PC-9 (cell line): ENCODE results near the gene ABCA4. TPM values are rescaled to one million over a fixed set of nuclear protein-coding genes. Genes with fewer than 3 reads are reported as not detected.
A peak's percentile ranks its signal among the peaks of the same experiment; 100 is the strongest.

Source experiments
- BruUV-seq: library from RNA; stranded (reverse); fragments of 400-500 nt; replicated peaks from 2 replicates; lab custom pipeline; 2021; lab: Mats Ljungman, UMichigan
- CTCF ChIA-PET: fragments of 300-600 bp; sonication (Branson Sonifier 250); formaldehyde crosslinking; loops from one replicate; lab custom pipeline; 2022; ENCODE audit warnings: antibody characterized with exemption; lab: Charles Lee
- POLR2A ChIA-PET: fragments of 300-600 bp; sonication (Branson Sonifier 250); formaldehyde crosslinking; loops from one replicate; lab custom pipeline; 2022; ENCODE audit warnings: antibody characterized with exemption; ENCODE audit not compliant: unreplicated experiment; lab: Charles Lee
- DNase-seq, 2 experiments: peaks; one replicate each; pipeline versions ENCODE4 v3.0.0 to v3.0.0-alpha.2; 2015 to 2022; ENCODE audit warnings: mixed read lengths in 1 of 2
- H2AFZ ChIP-seq: fragments of 200-600 bp; sonication (generic); 2 replicates; pipeline ENCODE4 v1.8.1; 2017; ENCODE audit warnings: antibody characterized with exemption
- H3F3A ChIP-seq: fragments of 200-600 bp; sonication (generic); 2 replicates; pipeline ENCODE4 v1.8.1; 2017; ENCODE audit warnings: antibody characterized with exemption, mild to moderate bottlenecking, low read depth; ENCODE audit not compliant: insufficient read depth
- H3K27ac ChIP-seq: fragments of 200-600 bp; sonication (generic); 2 replicates; pipeline ENCODE4 v1.6.1; 2016; ENCODE audit warnings: mixed run types
- H3K27me3 ChIP-seq: fragments of 200-600 bp; sonication (generic); 2 replicates; pipeline ENCODE4 v1.6.1; 2016; ENCODE audit warnings: low read depth, mixed run types; ENCODE audit not compliant: insufficient read depth
- H3K36me3 ChIP-seq: fragments of 200-600 bp; sonication (generic); 2 replicates; pipeline ENCODE4 v1.6.1; 2016; ENCODE audit warnings: low read depth, mixed run types
- H3K4me1 ChIP-seq: fragments of 200-600 bp; sonication (generic); replicated peaks from 2 replicates; pipeline ENCODE4 v1.6.1; 2016; ENCODE audit warnings: mixed run types; ENCODE audit not compliant: insufficient read depth
- H3K4me2 ChIP-seq: fragments of 200-600 bp; sonication (generic); 2 replicates; pipeline ENCODE4 v1.6.1; 2017; ENCODE audit warnings: mixed run types
- H3K4me3 ChIP-seq: fragments of 200-600 bp; sonication (generic); 2 replicates; pipeline ENCODE4 v1.6.1; 2016; ENCODE audit warnings: mixed run types
- H3K79me2 ChIP-seq: fragments of 200-600 bp; sonication (generic); 2 replicates; pipeline ENCODE4 v1.6.1; 2017; ENCODE audit warnings: low read depth, mixed run types
- H3K9me2 ChIP-seq: fragments of 200-600 bp; sonication (generic); 2 replicates; pipeline ENCODE4 v1.8.1; 2017; ENCODE audit warnings: mild to moderate bottlenecking; ENCODE audit not compliant: insufficient read depth
- H3K9me3 ChIP-seq: fragments of 200-600 bp; sonication (generic); 2 replicates; pipeline ENCODE4 v1.8.1; 2016; ENCODE audit warnings: low read depth; ENCODE audit not compliant: insufficient read depth
- H4K20me1 ChIP-seq: fragments of 200-600 bp; sonication (generic); 2 replicates; pipeline ENCODE4 v1.8.1; 2017; ENCODE audit not compliant: insufficient read depth
- CTCF ChIP-seq: fragments of 200-600 bp; sonication (generic); conservative IDR thresholded peaks from 2 replicates; pipeline ENCODE4 v1.6.1; 2017; ENCODE audit warnings: mixed run types, antibody characterized with exemption, mild to moderate bottlenecking, moderate library complexity
- EZH2 ChIP-seq: fragments of 200-600 bp; sonication (generic); IDR thresholded peaks from 2 replicates; pipeline ENCODE4 v1.8.0; 2017; ENCODE audit warnings: antibody characterized with exemption, low read depth
- intact Hi-C: fragments of 100-400 bp; cut with micrococcal nuclease; formaldehyde crosslinking; loops from one replicate; pipeline ENCODE4 v1.10.0; 2022; ENCODE audit not compliant: unreplicated experiment
- total RNA-seq: library from RNA; stranded (reverse); gene quantifications from 2 replicates; pipeline ENCODE4 v1.2.3, GENCODE V29; 2021

ABCA4 gene
- total RNA-seq, 1 experiment from 2014 or later, result 20.8 TPM

DNA sequence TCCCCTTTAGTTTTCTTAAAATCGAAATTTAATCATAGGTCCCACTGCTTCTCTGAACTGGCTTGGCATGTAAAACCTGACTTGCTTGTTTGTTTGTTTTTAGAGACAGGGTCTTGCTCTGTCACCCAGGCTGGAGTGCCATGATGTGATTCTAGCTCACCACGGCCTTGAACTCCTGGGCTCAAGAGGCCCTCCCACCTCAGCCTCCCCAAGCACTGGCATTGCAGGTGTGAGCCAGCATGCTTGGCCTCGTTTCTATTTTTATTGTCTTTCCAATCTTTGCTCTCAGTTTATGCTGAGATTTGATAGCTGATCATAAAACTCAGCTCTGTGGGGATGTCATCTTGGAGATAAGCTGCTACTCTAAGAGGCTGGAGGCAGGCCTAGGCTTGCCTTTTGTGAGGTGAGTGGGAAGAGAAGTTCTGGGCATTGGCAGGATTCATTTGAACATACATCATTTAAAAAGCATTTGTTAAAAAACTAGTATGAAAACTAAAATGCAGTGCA, 160.3 kb downstream of the ABCA4 start:
- peaks cover 48% of the 10 kb centered on the region for H3F3A ChIP-seq
- TF ChIP-seq CTCF (no peak), EZH2 (no peak)
- DNase-seq, result peak; percentile 42 to 84
- no peaks in the 10 kb centered on the region for H3K79me2 ChIP-seq
- POLR2A ChIA-PET, result interaction anchor here (0.6 kb wide), 2 partner anchors 28 to 453 kb away, joined by 3 to 5 read pairs; no protein-coding TSS in a partner anchor
- H3K27ac ChIP-seq, result peak overlapping the region; percentile 54
- H4K20me1 ChIP-seq, result no peaks in the 10 kb centered on the region
- CTCF ChIA-PET, result interaction anchor here (0.5 kb wide), 1 partner anchor 52 kb away, joined by 3 read pairs; the partner anchor contains the start of gene GCLM
- H3K36me3 ChIP-seq, result no peaks in the 10 kb centered on the region
- peaks cover 18% of the 10 kb centered on the region for H3K9me3 ChIP-seq
- H2AFZ ChIP-seq, result peak overlapping the region; percentile 18; the same call in 1 of the 2 replicates
- peak overlapping the region; percentile 42 for H3K4me2 ChIP-seq
- 0 out of 2 replicates have a peak overlapping the region, but pooled peaks have one; percentile 2 for H3K4me3 ChIP-seq
- BruUV-seq, result no TSS peak
- no peaks in the 10 kb centered on the region for H3K9me2 ChIP-seq
- H3K4me1 ChIP-seq, result peaks cover 61% of the 10 kb centered on the region
- no peaks in the 10 kb centered on the region for H3K27me3 ChIP-seq
- intact Hi-C loops, result loop anchor here (5.0 to 10.0 kb wide), 3 partner anchors 294 to 1112 kb away; partner anchors contain the start of gene ALG14

DNA sequence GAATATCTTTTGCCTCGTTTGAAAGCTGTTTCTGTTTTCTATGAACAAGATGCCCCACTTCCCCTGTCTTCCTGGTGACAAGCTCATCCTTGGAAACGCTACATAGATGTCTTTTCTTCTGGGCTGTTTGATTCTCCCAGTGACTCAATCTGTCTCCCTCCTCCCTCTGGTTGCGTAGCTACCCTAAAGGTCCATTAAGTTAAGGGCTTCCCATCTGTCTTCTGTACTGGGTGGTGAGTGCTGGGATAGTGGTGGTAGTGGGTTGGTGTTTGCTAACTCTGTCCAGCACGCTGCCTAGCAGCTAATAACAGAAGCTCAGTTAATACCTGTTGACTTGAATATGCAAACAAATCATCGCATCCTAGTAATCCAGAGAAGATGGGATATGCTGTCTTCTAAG, 161.5 kb downstream of the ABCA4 start:
- no peaks in the 10 kb centered on the region for H3K79me2 ChIP-seq
- no peaks in the 10 kb centered on the region for H4K20me1 ChIP-seq
- ChIA-PET CTCF (interaction anchor here (0.7 kb wide), 2 partner anchors 49 to 62 kb away, joined by 3 to 15 read pairs; no protein-coding TSS in a partner anchor), POLR2A (no interaction called here)
- no peaks in the 10 kb centered on the region for H3K36me3 ChIP-seq
- no TSS peak for BruUV-seq
- no peaks in the 10 kb centered on the region for H3K27me3 ChIP-seq
- H3K4me2 ChIP-seq, result no peak overlapping the region
- H3K9me2 ChIP-seq, result no peaks in the 10 kb centered on the region
- H3K27ac ChIP-seq, result no peak overlapping the region
- intact Hi-C loops, result no loop called here
- H3K4me1 ChIP-seq, result peaks cover 49% of the 10 kb centered on the region
- peak in 1 of 2 experiments; percentile 2 for DNase-seq
- TF ChIP-seq EZH2, result no peak
- no peak for TF ChIP-seq CTCF
- H3F3A ChIP-seq, result peaks cover 37% of the 10 kb centered on the region
- peaks cover 27% of the 10 kb centered on the region for H3K9me3 ChIP-seq
- H2AFZ ChIP-seq, result no peak overlapping the region
- no peak overlapping the region for H3K4me3 ChIP-seq

- Histone ChIP-seq H3F3A (peaks cover 30% of the 10 kb centered on the region), H3K4me3 (no peak overlapping the region), H3K9me2 (no peaks in the 10 kb centered on the region), H3K9me3 (peaks cover 27% of the 10 kb centered on the region), H3K4me2 (no peak overlapping the region), H3K4me1 (peaks cover 42% of the 10 kb centered on the region), H3K27me3 (no peaks in the 10 kb centered on the region), H4K20me1 (no peaks in the 10 kb centered on the region), H3K79me2 (no peaks in the 10 kb centered on the region), H3K36me3 (no peaks in the 10 kb centered on the region), H2AFZ (no peak overlapping the region), H3K27ac (no peak overlapping the region)
- no peak for DNase-seq
- TF ChIP-seq CTCF, result no peak
- no peak for TF ChIP-seq EZH2
- intact Hi-C loops, result no loop called here
- ChIA-PET CTCF (no interaction called here), POLR2A (interaction anchor here (0.7 kb wide), 1 partner anchor 109 kb away, joined by 4 read pairs; no protein-coding TSS in a partner anchor)
- no TSS peak for BruUV-seq
These were observed 162.2 kb downstream of the ABCA4 start for GRCh38 chr1:93958726-93959100.
